DND-41 (cell line): ENCODE data around the gene SIDT2.
"Not testable (repeated sequence)": the region's sequence is repeated elsewhere in the genome, so short reads cannot be mapped to it uniquely, and the experiment has no call there.

Source experiments
- ATAC-seq: fragments of 200-7000 bp; cut with Tn5 transposase; 3 replicates; pipeline ENCODE4 v1.9.1; 2021; ENCODE audit warnings: low read depth; ENCODE audit not compliant: insufficient read depth
- DNase-seq: peaks from one replicate; pipeline ENCODE4 v3.0.0-alpha.2; 2020
- H2AFZ ChIP-seq: 2 replicates; pipeline ENCODE4 v1.6.0; 2012; ENCODE audit warnings: low read depth, low read length
- H3K27ac ChIP-seq: 2 replicates; pipeline ENCODE4 v1.5.1; 2012; ENCODE audit warnings: low read length, inconsistent platforms
- H3K27me3 ChIP-seq: fragments of 200-600 bp; sonication (generic); 2 replicates; pipeline ENCODE4 v1.6.0; 2012; ENCODE audit warnings: low read length, mild to moderate bottlenecking, inconsistent platforms; ENCODE audit not compliant: insufficient read depth, poor library complexity
- H3K36me3 ChIP-seq: 2 replicates; pipeline ENCODE4 v1.5.1; 2012; ENCODE audit warnings: low read length, inconsistent platforms; ENCODE audit not compliant: insufficient read depth
- H3K4me1 ChIP-seq: 2 replicates; pipeline ENCODE4 v1.5.1; 2012; ENCODE audit warnings: mild to moderate bottlenecking, low read length; ENCODE audit not compliant: insufficient read depth
- H3K4me2 ChIP-seq: 2 replicates; pipeline ENCODE4 v1.6.0; 2012; ENCODE audit warnings: mild to moderate bottlenecking, moderate library complexity, low read length, inconsistent platforms; ENCODE audit not compliant: insufficient read depth
- H3K4me3 ChIP-seq, 2 experiments: fragments of 200-600 bp in 1 of 2; shearing (Covaris generic) in 1 of 2; 2 replicates each; pipeline ENCODE4 v1.5.1; 2012 to 2016; ENCODE audit warnings: inconsistent platforms in 2 of 2, low read length in 2 of 2, mild to moderate bottlenecking in 2 of 2, low read depth in 1 of 2, moderate library complexity in 1 of 2
- H3K79me2 ChIP-seq: 2 replicates; pipeline ENCODE4 v1.6.0; 2012; ENCODE audit warnings: low read length, inconsistent platforms; ENCODE audit not compliant: insufficient read depth
- H3K9ac ChIP-seq: 2 replicates; pipeline ENCODE4 v1.6.0; 2012; ENCODE audit warnings: low read depth, mild to moderate bottlenecking, inconsistent platforms, low read length, moderate library complexity
- H3K9me3 ChIP-seq: 2 replicates; pipeline ENCODE4 v1.5.1; 2012; ENCODE audit warnings: low read length, moderate library complexity, mild to moderate bottlenecking, inconsistent platforms; ENCODE audit not compliant: insufficient read depth, severe bottlenecking
- H4K20me1 ChIP-seq: 2 replicates; pipeline ENCODE4 v1.6.0; 2012; ENCODE audit warnings: low read length; ENCODE audit not compliant: insufficient read depth
- EZH2 ChIP-seq: IDR thresholded peaks from 3 replicates; pipeline ENCODE4 v1.6.1; 2012; ENCODE audit warnings: borderline replicate concordance, low read depth, mild to moderate bottlenecking, moderate library complexity, low read length, inconsistent platforms; ENCODE audit not compliant: severe bottlenecking
- TF ChIP-seq, protein P1 (sequence below): IDR thresholded peaks from 2 replicates; pipeline ENCODE4 v1.5.1; 2012; ENCODE audit warnings: borderline replicate concordance, low read length, moderate library complexity, mild to moderate bottlenecking; ENCODE audit not compliant: poor library complexity, severe bottlenecking; ENCODE audit errors: extremely low read depth

The SIDT2 gene

GRCh38 chr11:117178210-117179034 is at the start of gene SIDT2:
SIDT2 (plus strand) TSS chr11:117178743; CDS start chr11:117179264, 521 bp downstream.
- Histone ChIP-seq H3K27me3 (no peaks in the 10 kb centered on the region), H3K4me3 (peak within 1 kb of the TSS; percentile 37 to 81), H3K4me1 (peaks cover 38% of the 10 kb centered on the region), H3K4me2 (peak within 1 kb of the TSS; percentile 95), H3K27ac (peak within 1 kb of the TSS; percentile 86), H3K9me3 (no peaks in the 10 kb centered on the region), H3K79me2 (no peaks in the 10 kb centered on the region), H2AFZ (peak within 1 kb of the TSS; percentile 94), H3K36me3 (peaks cover 14% of the 10 kb centered on the region), H3K9ac (peak within 1 kb of the TSS; percentile 60), H4K20me1 (0 out of 2 replicates have a peak, but pooled peaks cover 7% of the 10 kb centered on the region)
- peak; percentile 95 for ATAC-seq
- DNase-seq = peak; percentile 93
- no peak for TF ChIP-seq EZH2
- TF ChIP-seq, protein P1, sequence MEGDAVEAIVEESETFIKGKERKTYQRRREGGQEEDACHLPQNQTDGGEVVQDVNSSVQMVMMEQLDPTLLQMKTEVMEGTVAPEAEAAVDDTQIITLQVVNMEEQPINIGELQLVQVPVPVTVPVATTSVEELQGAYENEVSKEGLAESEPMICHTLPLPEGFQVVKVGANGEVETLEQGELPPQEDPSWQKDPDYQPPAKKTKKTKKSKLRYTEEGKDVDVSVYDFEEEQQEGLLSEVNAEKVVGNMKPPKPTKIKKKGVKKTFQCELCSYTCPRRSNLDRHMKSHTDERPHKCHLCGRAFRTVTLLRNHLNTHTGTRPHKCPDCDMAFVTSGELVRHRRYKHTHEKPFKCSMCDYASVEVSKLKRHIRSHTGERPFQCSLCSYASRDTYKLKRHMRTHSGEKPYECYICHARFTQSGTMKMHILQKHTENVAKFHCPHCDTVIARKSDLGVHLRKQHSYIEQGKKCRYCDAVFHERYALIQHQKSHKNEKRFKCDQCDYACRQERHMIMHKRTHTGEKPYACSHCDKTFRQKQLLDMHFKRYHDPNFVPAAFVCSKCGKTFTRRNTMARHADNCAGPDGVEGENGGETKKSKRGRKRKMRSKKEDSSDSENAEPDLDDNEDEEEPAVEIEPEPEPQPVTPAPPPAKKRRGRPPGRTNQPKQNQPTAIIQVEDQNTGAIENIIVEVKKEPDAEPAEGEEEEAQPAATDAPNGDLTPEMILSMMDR = no peak

DNA sequence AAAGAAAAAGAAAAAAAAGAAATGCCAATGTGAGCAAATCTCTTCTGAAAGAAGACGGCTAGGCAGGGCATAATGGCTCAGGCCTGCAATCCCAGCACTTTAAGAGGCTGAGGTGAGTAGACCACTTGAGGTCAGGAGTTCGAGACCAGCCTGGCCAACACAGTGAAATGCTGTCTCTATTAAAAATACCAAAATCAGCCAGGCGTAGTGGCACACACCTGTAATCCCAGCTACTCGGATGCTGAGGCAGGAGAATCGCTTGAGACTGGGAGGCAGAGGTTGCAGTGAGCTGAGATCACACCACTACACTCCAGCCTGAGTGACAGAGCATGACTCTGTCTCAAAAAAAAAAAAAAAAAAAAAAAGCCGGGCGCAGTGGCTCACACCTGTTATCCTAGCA is 48.1 kb upstream of the SIDT2 start:
- not testable (repeated sequence) for H3K79me2 ChIP-seq, ATAC-seq, H3K27ac ChIP-seq, H3K9ac ChIP-seq, H3K4me3 ChIP-seq, H2AFZ ChIP-seq, DNase-seq, H3K27me3 ChIP-seq, H4K20me1 ChIP-seq, H3K9me3 ChIP-seq, H3K4me1 ChIP-seq, H3K4me2 ChIP-seq, H3K36me3 ChIP-seq

GRCh38 chr11:117130879-117131278 is 47.7 kb upstream of the SIDT2 start:
- TF ChIP-seq, protein P1 = no peak
- TF ChIP-seq EZH2 = no peak
- no peaks in the 10 kb centered on the region for H4K20me1 ChIP-seq

DNA sequence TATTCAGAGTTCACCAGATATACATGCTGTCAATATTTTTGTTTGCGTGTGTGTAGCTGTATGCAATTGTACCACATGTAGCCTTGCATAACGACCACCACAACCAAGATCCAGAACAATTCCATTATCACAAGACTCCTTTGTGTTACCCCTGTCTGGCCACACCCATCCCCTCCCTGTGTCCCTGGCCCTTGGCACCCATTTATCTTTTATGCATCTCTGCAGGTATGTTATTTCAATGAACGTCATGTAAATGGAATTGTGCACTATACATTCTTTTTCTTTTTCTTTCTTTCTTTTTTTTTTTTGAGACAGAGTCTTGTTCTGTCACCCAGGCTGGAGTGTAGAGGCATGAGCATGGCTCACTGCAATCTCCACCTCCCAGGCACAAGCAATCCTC is 44.1 kb upstream of the SIDT2 start:
- H3K9ac ChIP-seq = no peak overlapping the region
- TF ChIP-seq, protein P1 = no peak
- no peak for TF ChIP-seq EZH2
- no peaks in the 10 kb centered on the region for H3K9me3 ChIP-seq
- DNase-seq (no peak), ATAC-seq (no peak)
- no peak overlapping the region for H3K4me3 ChIP-seq
- no peaks in the 10 kb centered on the region for H3K4me1 ChIP-seq
- H3K79me2 ChIP-seq = no peaks in the 10 kb centered on the region
- no peak overlapping the region for H2AFZ ChIP-seq
- no peaks in the 10 kb centered on the region for H3K27me3 ChIP-seq
- no peaks in the 10 kb centered on the region for H4K20me1 ChIP-seq
- H3K36me3 ChIP-seq = no peaks in the 10 kb centered on the region
- no peak overlapping the region for H3K27ac ChIP-seq
- no peak overlapping the region for H3K4me2 ChIP-seq

More at GRCh38 chr11:117130879-117131278, 47.7 kb upstream of the SIDT2 start:
- ATAC-seq (no peak), DNase-seq (no peak)
- Histone ChIP-seq H3K9me3 (no peaks in the 10 kb centered on the region), H3K4me1 (no peaks in the 10 kb centered on the region), H3K27ac (no peak overlapping the region), H3K79me2 (no peaks in the 10 kb centered on the region), H3K9ac (no peak overlapping the region), H3K36me3 (no peaks in the 10 kb centered on the region), H3K27me3 (no peaks in the 10 kb centered on the region), H2AFZ (no peak overlapping the region), H3K4me2 (no peak overlapping the region), H3K4me3 (no peak overlapping the region)

GRCh38 chr11:117134979-117135378 is 43.6 kb upstream of the SIDT2 start:
- not testable (repeated sequence) for H3K9ac ChIP-seq, H4K20me1 ChIP-seq, H3K4me2 ChIP-seq, H3K27ac ChIP-seq, H3K27me3 ChIP-seq, H3K9me3 ChIP-seq, H3K4me3 ChIP-seq, DNase-seq, H3K4me1 ChIP-seq, H2AFZ ChIP-seq, ATAC-seq, H3K79me2 ChIP-seq, H3K36me3 ChIP-seq
